Amniotic epithelial cell (primary cell): ENCODE data around the gene RHEB.
A peak's percentile ranks its signal among the peaks of the same experiment; 100 is the strongest.

Experiments
- DNase-seq: peaks from one replicate; pipeline ENCODE4 v3.0.0-alpha.2; 2010; ENCODE audit warnings: low read depth

RHEB gene

DNA sequence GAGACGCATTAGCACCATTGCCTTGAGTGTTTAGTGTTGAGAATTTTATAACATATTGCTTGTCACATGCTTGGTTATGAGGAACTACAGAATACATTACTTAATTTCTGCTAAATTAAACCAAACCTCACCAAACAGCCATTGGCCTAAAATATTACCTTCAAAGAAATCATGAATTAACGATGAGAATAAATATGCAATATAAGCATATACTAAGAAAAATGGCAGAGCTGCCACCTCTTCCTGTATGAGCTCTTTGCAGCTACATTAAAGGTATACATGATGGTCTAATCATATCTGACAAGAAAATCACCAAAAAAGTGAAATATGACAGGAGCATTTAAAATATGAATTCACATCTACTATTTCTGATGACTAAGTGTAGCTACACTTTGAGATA, 5.2 kb upstream of the RHEB start:
- DNase-seq = no peak

DNA sequence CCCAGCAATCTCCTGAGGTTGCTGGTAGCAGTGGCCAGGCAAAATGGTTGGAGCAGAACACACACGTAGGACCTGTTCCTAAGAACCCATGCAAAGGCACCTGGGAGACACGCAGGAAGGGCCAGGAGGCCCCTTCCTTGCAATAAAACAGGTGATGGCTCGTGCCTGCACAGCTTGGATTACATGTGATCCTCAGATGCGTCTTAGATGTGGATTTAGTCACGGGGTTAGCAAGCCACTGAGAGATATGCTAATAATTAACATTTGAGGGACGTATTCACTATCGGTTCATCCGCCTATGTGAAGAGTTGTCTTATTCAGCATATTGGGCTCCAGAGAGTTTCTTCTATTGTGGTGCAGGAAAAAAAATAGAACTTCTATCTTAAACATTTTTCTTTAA, 4.6 kb upstream of the RHEB start:
- DNase-seq = no peak

GRCh38 chr7:151520419-151521261, 945 bp upstream of the RHEB start:
- no peak for DNase-seq

DNA sequence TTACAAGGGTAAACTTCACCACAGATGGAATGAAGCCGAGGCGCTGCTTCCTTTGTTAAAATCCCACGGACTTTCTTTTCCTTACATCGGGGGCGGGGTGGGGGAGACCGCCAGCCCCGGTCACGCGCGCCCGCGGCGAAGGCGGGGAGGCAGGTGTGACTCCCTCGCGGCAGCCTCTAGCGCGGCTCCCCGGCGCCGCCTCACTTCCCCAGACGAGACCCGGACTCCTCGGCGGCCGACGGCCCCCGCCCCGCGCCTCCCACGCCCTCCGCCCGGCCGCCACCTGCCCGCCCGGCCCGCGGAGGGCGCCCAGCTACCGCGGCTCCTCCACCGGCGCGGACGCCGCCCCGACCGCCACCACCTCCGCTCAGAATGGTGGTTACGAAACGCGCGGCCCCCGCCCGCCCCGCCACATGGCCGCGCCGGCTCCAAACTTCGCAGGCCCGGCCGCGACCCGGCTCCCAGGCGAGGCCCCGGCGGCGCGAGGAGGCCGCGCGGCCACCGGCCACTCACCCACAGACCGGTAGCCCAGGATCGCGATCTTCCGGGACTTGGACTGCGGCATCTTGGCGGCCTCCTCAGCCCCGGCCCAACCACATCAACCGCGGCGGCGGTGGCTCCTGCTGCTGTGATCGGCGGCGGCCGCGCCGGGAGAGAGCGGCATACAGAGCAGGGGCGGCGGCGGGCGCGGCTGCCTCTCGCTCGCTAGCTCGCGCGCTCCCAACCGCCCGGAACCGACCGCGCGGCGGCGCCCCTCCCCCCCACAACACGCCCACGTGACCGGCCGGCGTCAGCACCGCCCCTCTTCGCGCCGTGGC, 539 bp downstream of the RHEB start:
- peak; percentile 21 for DNase-seq

GRCh38 chr7:151518105-151518946, 1.4 kb downstream of the RHEB start:
- peak; percentile 51 for DNase-seq

DNA sequence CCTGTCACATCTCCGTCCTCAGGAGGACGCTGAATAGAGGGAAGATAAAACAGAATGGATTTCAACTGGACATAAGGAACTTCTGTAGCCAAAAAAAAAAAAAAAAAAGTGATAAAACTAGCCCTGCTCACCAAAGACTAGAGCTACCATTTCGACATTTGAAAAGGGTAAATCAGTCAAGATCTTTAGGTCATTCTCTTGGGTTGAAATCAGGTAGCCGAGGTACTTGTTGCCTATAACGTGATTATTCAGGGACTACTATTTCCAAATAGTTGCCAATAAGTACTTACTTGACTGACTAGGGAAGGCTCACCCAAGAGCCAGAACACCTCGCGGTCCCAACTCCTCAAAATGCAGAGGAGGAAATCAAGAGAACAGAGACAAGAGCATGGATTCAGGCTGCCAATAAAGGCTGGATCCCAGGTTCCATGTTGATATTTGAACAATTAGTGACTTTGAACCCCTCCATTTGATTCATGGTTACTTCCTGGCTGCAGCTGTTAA, 2.0 kb downstream of the RHEB start:
- no peak for DNase-seq

GRCh38 chr7:151515276-151515565, 4.5 kb downstream of the RHEB start:
- DNase-seq = no peak

- DNase-seq = peak; percentile 41
Measured at GRCh38 chr7:151514461-151515275, 5.0 kb downstream of the RHEB start.

- no peak for DNase-seq
Measured at GRCh38 chr7:151513133-151513532, 6.6 kb downstream of the RHEB start.

GRCh38 chr7:151512353-151512752, 7.3 kb downstream of the RHEB start:
- no peak for DNase-seq

- peak; percentile 81 for DNase-seq
Measured at GRCh38 chr7:151511946-151512345, 7.7 kb downstream of the RHEB start.

DNA sequence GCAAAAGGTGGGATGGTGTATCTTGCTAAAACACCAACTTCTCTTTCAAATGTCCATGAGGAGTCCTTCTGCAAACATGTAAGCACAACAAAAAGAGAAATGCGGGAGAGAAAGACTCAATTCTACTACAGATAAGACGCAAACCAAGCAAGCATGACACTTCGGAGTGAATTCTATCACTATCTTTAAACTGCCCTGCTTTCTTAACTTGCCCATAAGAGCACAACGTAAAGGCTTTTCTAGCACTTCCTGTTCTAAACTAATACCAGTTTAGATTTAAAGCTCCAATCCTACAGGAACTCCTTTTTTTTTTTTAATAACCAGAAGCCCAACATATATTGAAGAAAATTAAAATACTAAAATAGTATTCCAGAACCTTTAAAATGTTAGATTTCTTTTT, 8.4 kb downstream of the RHEB start:
- no peak for DNase-seq

DNA sequence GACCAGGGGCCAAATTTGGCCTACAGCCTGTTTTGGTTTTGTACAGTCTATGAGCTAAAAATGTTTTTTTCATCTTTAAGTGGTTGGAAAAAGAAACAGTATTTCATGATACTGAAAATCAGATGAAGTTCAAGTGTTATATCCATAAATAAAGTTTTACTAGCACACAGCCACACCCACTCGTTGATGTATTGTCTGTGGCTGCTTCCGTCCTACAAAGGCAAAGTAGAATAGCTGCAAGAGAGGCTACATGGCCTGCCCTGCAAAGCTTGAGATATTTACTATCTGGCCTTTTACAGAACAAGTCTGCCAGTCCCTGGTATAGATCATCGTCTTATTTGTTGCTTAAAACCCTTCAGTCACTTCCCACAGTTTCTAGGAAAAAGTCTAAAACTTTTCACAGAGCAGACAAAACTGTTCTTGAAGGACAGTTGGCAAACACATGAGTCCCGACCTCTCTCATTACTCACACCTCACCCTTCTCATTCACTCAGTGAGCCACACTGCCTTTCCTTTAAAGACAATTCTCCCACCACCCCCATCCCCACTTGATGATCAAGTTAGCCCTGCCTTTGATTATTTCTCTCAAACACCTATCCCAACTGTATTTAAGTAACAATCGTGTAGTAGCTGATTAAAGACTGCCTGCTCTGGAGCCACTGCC, 9.9 kb downstream of the RHEB start:
- peak; percentile 21 for DNase-seq

GRCh38 chr7:151508991-151509390, 10.7 kb downstream of the RHEB start:
- no peak for DNase-seq

DNA sequence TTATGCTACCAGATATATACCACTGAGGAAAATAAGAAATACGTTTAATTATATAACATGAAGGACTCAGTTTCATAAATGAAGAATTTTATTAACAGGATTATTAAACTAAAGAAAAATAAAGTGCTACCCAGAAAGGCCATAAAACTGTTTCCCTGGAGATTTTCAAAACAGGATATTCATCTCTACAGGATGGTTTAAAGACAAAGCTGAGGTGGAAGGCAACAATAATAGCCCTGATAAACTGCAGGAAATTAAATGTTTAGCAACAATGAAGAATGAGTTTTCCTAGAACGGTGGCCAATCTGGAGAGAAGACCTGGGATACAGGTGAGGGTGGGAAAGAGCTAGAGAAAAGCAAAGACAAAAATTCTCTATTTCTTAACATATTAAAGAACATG, 11.9 kb downstream of the RHEB start:
- no peak for DNase-seq

- no peak for DNase-seq
Measured at GRCh38 chr7:151506901-151507382, 12.8 kb downstream of the RHEB start.

GRCh38 chr7:151505836-151506468, 13.7 kb downstream of the RHEB start:
- no peak for DNase-seq

GRCh38 chr7:151505433-151505832, 14.3 kb downstream of the RHEB start:
- no peak for DNase-seq

GRCh38 chr7:151504715-151505326, 14.9 kb downstream of the RHEB start:
- no peak for DNase-seq
